WTC11 (cell line): ENCODE results near the gene C9orf72. TPM values are rescaled to one million over a fixed set of nuclear protein-coding genes. Genes with fewer than 3 reads are reported as not detected.
A peak's percentile ranks its signal among the peaks of the same experiment; 100 is the strongest.

Experiments
- ATAC-seq: fragments of 200-7000 bp; cut with Tn5 transposase; 2 replicates; pipeline ENCODE4 v1.10.0; 2021; ENCODE audit warnings: mild to moderate bottlenecking, moderate library complexity
- CTCF ChIA-PET: fragments of 300-600 bp; sonication (Branson Sonifier 250); formaldehyde crosslinking; loops from one replicate; lab custom pipeline; 2021; ENCODE audit warnings: antibody characterized with exemption; lab: Charles Lee
- POLR2A ChIA-PET: fragments of 350-600 bp; sonication (Branson Sonifier 250); formaldehyde crosslinking; loops from one replicate; lab custom pipeline; 2021; ENCODE audit warnings: antibody characterized with exemption; lab: Charles Lee
- DNase-seq: peaks from one replicate; pipeline ENCODE4 v3.0.0; 2021; ENCODE audit warnings: low spot score
- H3K27ac Mint-ChIP-seq: 2 replicates; pipeline ENCODE4 v1.8.0; 2021; ENCODE audit warnings: mixed read lengths
- H3K27me3 Mint-ChIP-seq: 2 replicates; pipeline ENCODE4 v1.8.0; 2021; ENCODE audit warnings: low read depth, mild to moderate bottlenecking, moderate library complexity, mixed read lengths
- H3K36me3 Mint-ChIP-seq: 2 replicates; pipeline ENCODE4 v1.8.0; 2021; ENCODE audit warnings: mixed read lengths
- H3K4me1 Mint-ChIP-seq: 2 replicates; pipeline ENCODE4 v1.8.0; 2022; ENCODE audit warnings: mixed read lengths
- H3K4me3 Mint-ChIP-seq: 2 replicates; pipeline ENCODE4 v1.8.0; 2021; ENCODE audit warnings: mild to moderate bottlenecking, moderate library complexity, mixed read lengths
- H3K9me3 Mint-ChIP-seq: 2 replicates; pipeline ENCODE4 v1.8.0; 2021; ENCODE audit warnings: mixed read lengths
- AR ChIP-seq: fragments of 250-450 bp; sonication (Bioruptor Pico); IDR thresholded peaks from 2 replicates; pipeline ENCODE4 v1.9.0; 2021; ENCODE audit warnings: mild to moderate bottlenecking
- CREM ChIP-seq: sonication (generic); formaldehyde crosslinking; IDR thresholded peaks from 2 replicates; pipeline ENCODE4 v1.8.1; 2022; ENCODE audit warnings: mild to moderate bottlenecking, missing genetic modification reagents, moderate library complexity
- GABPB1 ChIP-seq: sonication (generic); formaldehyde crosslinking; IDR thresholded peaks from 2 replicates; pipeline ENCODE4 v1.8.1; 2023; ENCODE audit warnings: mild to moderate bottlenecking, missing genetic modification reagents
- PREB ChIP-seq: sonication (generic); formaldehyde crosslinking; IDR thresholded peaks from 2 replicates; pipeline ENCODE4 v1.8.1; 2022; ENCODE audit warnings: mild to moderate bottlenecking, missing genetic modification reagents, moderate library complexity, borderline replicate concordance
- RORB ChIP-seq: fragments of 250-450 bp; sonication (Bioruptor Pico); IDR thresholded peaks from 2 replicates; pipeline ENCODE4 v1.9.0; 2021; ENCODE audit warnings: mild to moderate bottlenecking
- SOX15 ChIP-seq: fragments of 250-450 bp; sonication (Bioruptor Pico); IDR thresholded peaks from 2 replicates; pipeline ENCODE4 v1.9.0; 2021; ENCODE audit warnings: mild to moderate bottlenecking
- ZNF121 ChIP-seq: sonication (generic); formaldehyde crosslinking; IDR thresholded peaks from 2 replicates; pipeline ENCODE4 v1.8.0; 2023; ENCODE audit warnings: missing genetic modification reagents
- ZNF532 ChIP-seq: fragments of 250-450 bp; sonication (Bioruptor Pico); IDR thresholded peaks from 2 replicates; pipeline ENCODE4 v1.9.0; 2021; ENCODE audit warnings: mild to moderate bottlenecking, borderline replicate concordance
- ZNF671 ChIP-seq: fragments of 250-450 bp; sonication (Bioruptor Pico); IDR thresholded peaks from 2 replicates; pipeline ENCODE4 v1.8.0; 2021; ENCODE audit warnings: mild to moderate bottlenecking
- total RNA-seq: library from RNA; stranded (reverse); gene quantifications from 3 replicates; pipeline ENCODE4 v1.2.3, GENCODE V29; 2021
- TF ChIP-seq, protein P1 (sequence below): sonication (generic); formaldehyde crosslinking; IDR thresholded peaks from 2 replicates; pipeline ENCODE4 v1.8.1; 2023; ENCODE audit warnings: mild to moderate bottlenecking, missing genetic modification reagents, moderate library complexity
- TF ChIP-seq, protein P2 (sequence below): sonication (generic); formaldehyde crosslinking; IDR thresholded peaks from 2 replicates; pipeline ENCODE4 v1.8.0; 2023; ENCODE audit warnings: mild to moderate bottlenecking, missing genetic modification reagents

C9orf72 gene
- total RNA-seq, 1 experiment from 2014 or later: 21.5 TPM

GRCh38 chr9:27599102-27599869, 26.0 kb upstream of the C9orf72 start (continued):
- no peak for TF ChIP-seq ZNF121 (CRISPR knock-in tag)

DNA sequence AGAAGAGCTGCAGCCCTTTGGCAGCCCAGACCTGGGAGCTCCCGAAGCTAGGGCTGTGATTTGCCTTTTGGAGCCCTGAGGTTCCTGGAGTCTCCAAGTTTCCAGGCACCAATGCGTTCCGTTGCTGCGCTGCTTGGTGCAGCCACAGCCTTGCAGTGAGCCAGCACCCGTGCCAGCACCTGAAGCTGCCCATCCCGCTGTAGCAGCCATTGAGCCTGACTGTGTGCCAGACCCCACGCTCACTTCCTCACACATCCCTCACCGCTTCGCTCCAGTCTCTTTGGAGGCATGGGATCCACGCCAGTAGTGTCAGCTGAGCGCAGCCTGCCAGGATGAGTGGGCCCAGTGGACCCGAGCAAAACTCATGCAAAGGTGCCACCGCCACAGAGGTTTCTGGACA, 22.5 kb upstream of the C9orf72 start:
- no peak for TF ChIP-seq ZNF671 (CRISPR knock-in tag)
- TF ChIP-seq SOX15 (CRISPR knock-in tag): no peak
- TF ChIP-seq, protein P1, sequence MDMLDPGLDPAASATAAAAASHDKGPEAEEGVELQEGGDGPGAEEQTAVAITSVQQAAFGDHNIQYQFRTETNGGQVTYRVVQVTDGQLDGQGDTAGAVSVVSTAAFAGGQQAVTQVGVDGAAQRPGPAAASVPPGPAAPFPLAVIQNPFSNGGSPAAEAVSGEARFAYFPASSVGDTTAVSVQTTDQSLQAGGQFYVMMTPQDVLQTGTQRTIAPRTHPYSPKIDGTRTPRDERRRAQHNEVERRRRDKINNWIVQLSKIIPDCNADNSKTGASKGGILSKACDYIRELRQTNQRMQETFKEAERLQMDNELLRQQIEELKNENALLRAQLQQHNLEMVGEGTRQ (CRISPR knock-in tag): no peak
- no peak for TF ChIP-seq ZNF532 (CRISPR knock-in tag)
- no peak for TF ChIP-seq CREM (CRISPR knock-in tag)
- no peak overlapping the region for H3K4me3 Mint-ChIP-seq
- no peak overlapping the region for H3K27ac Mint-ChIP-seq
- no peak for DNase-seq
- peak; percentile 34; the same call in 1 of the 2 replicates for ATAC-seq
- no peaks in the 10 kb centered on the region for H3K36me3 Mint-ChIP-seq
- CTCF ChIA-PET: no interaction called here
- no peaks in the 10 kb centered on the region; the same call in 1 of the 2 replicates for H3K27me3 Mint-ChIP-seq
- peaks cover 13% of the 10 kb centered on the region for H3K4me1 Mint-ChIP-seq
- POLR2A ChIA-PET: no interaction called here
- H3K9me3 Mint-ChIP-seq: no peaks in the 10 kb centered on the region

- no peak for TF ChIP-seq GABPB1 (CRISPR knock-in tag)
- no peak for TF ChIP-seq PREB (CRISPR knock-in tag)
- no peak for TF ChIP-seq ZNF532 (CRISPR knock-in tag)
- TF ChIP-seq, protein P2, sequence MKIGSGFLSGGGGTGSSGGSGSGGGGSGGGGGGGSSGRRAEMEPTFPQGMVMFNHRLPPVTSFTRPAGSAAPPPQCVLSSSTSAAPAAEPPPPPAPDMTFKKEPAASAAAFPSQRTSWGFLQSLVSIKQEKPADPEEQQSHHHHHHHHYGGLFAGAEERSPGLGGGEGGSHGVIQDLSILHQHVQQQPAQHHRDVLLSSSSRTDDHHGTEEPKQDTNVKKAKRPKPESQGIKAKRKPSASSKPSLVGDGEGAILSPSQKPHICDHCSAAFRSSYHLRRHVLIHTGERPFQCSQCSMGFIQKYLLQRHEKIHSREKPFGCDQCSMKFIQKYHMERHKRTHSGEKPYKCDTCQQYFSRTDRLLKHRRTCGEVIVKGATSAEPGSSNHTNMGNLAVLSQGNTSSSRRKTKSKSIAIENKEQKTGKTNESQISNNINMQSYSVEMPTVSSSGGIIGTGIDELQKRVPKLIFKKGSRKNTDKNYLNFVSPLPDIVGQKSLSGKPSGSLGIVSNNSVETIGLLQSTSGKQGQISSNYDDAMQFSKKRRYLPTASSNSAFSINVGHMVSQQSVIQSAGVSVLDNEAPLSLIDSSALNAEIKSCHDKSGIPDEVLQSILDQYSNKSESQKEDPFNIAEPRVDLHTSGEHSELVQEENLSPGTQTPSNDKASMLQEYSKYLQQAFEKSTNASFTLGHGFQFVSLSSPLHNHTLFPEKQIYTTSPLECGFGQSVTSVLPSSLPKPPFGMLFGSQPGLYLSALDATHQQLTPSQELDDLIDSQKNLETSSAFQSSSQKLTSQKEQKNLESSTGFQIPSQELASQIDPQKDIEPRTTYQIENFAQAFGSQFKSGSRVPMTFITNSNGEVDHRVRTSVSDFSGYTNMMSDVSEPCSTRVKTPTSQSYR (CRISPR knock-in tag): no peak
- TF ChIP-seq AR (CRISPR knock-in tag): no peak
- no peak for TF ChIP-seq RORB (CRISPR knock-in tag)
- no peaks in the 10 kb centered on the region for H3K36me3 Mint-ChIP-seq
- no peaks in the 10 kb centered on the region for H3K9me3 Mint-ChIP-seq
- DNase-seq: no peak
- CTCF ChIA-PET: no interaction called here
- H3K27me3 Mint-ChIP-seq: no peaks in the 10 kb centered on the region; the same call in 1 of the 2 replicates
- no peak for ATAC-seq
- H3K27ac Mint-ChIP-seq: no peak overlapping the region
- no peak overlapping the region for H3K4me3 Mint-ChIP-seq
- H3K4me1 Mint-ChIP-seq: no peaks in the 10 kb centered on the region
- POLR2A ChIA-PET: no interaction called here
Observed at GRCh38 chr9:27591672-27592071, 18.4 kb upstream of the C9orf72 start.
